H9 (cell line): ENCODE measurements around the gene SPINT2. TPM values are rescaled to one million over a fixed set of nuclear protein-coding genes. Genes with fewer than 3 reads are reported as not detected.

Experiments used
- DNase-seq: peaks from one replicate; pipeline ENCODE4 v3.0.0-alpha.2; 2017
- H2AFZ ChIP-seq: one replicate; pipeline ENCODE4 v1.6.1; 2013; ENCODE audit warnings: mild to moderate bottlenecking, low read length, control low read depth, moderate library complexity
- H2AK5ac ChIP-seq: 2 replicates; pipeline ENCODE4 v1.6.1; 2013; ENCODE audit warnings: low read length, control low read depth, mixed read lengths; ENCODE audit not compliant: insufficient read length
- H2BK120ac ChIP-seq: one replicate; pipeline ENCODE4 v1.6.1; 2013; ENCODE audit warnings: low read depth, mild to moderate bottlenecking, low read length, control low read depth, inconsistent platforms; ENCODE audit not compliant: poor library complexity, severe bottlenecking
- H2BK12ac ChIP-seq: 2 replicates; pipeline ENCODE4 v1.6.1; 2013; ENCODE audit warnings: low read length, control low read depth, mixed read lengths, low read depth; ENCODE audit not compliant: insufficient read length
- H2BK15ac ChIP-seq: 2 replicates; pipeline ENCODE4 v1.6.1; 2013; ENCODE audit warnings: low read depth, low read length, control low read depth
- H2BK20ac ChIP-seq: one replicate; pipeline ENCODE4 v1.6.1; 2013; ENCODE audit warnings: low read depth, mild to moderate bottlenecking, low read length, control low read depth, inconsistent platforms; ENCODE audit not compliant: poor library complexity, severe bottlenecking
- H2BK5ac ChIP-seq: 2 replicates; pipeline ENCODE4 v1.6.1; 2013; ENCODE audit warnings: low read length, control low read depth, mixed read lengths; ENCODE audit not compliant: insufficient read length
- H3K14ac ChIP-seq: 2 replicates; pipeline ENCODE4 v1.6.1; 2013; ENCODE audit warnings: low read length, control low read depth; ENCODE audit not compliant: insufficient read depth
- H3K18ac ChIP-seq: 2 replicates; pipeline ENCODE4 v1.6.1; 2013; ENCODE audit warnings: low read depth, mild to moderate bottlenecking, mixed read lengths, low read length, control low read depth; ENCODE audit not compliant: insufficient read length
- H3K23ac ChIP-seq: 2 replicates; pipeline ENCODE4 v1.6.1; 2013; ENCODE audit warnings: low read length, control low read depth, mixed read lengths, low read depth; ENCODE audit not compliant: insufficient read length
- H3K23me2 ChIP-seq: 2 replicates; pipeline ENCODE4 v1.6.1; 2013; ENCODE audit warnings: low read depth, mild to moderate bottlenecking, mixed read lengths, low read length, control low read depth; ENCODE audit not compliant: insufficient read length, poor library complexity, severe bottlenecking
- H3K27ac ChIP-seq: 2 replicates; pipeline ENCODE4 v1.5.1; 2013; ENCODE audit warnings: low read length, control low read depth, mixed read lengths, low read depth; ENCODE audit not compliant: insufficient read length
- H3K27me3 ChIP-seq: 2 replicates; pipeline ENCODE4 v1.6.1; 2013; ENCODE audit warnings: low read length, control low read depth, inconsistent platforms; ENCODE audit not compliant: insufficient read depth
- H3K4ac ChIP-seq: 2 replicates; pipeline ENCODE4 v1.6.1; 2013; ENCODE audit warnings: low read depth, mild to moderate bottlenecking, control low read depth, inconsistent platforms, low read length, moderate library complexity
- H3K4me1 ChIP-seq: 2 replicates; pipeline ENCODE4 v1.6.1; 2013; ENCODE audit warnings: low read length, control low read depth, inconsistent platforms; ENCODE audit not compliant: insufficient read depth
- H3K4me2 ChIP-seq: 2 replicates; pipeline ENCODE4 v1.6.1; 2013; ENCODE audit warnings: low read length, control low read depth, mixed read lengths; ENCODE audit not compliant: insufficient read length, insufficient read depth
- H3K56ac ChIP-seq: 2 replicates; pipeline ENCODE4 v1.6.1; 2013; ENCODE audit warnings: low read depth, mild to moderate bottlenecking, mixed read lengths, low read length, control low read depth; ENCODE audit not compliant: insufficient read length
- H3K79me1 ChIP-seq: 2 replicates; pipeline ENCODE4 v1.6.1; 2013; ENCODE audit warnings: low read depth, mild to moderate bottlenecking, moderate library complexity, low read length, control low read depth, inconsistent platforms; ENCODE audit not compliant: insufficient read depth, poor library complexity, severe bottlenecking
- H3K79me2 ChIP-seq: 2 replicates; pipeline ENCODE4 v1.6.1; 2013; ENCODE audit warnings: low read length, control low read depth, inconsistent platforms; ENCODE audit not compliant: insufficient read depth
- H3K9ac ChIP-seq: 2 replicates; pipeline ENCODE4 v1.6.1; 2013; ENCODE audit warnings: low read length, control low read depth, mixed read lengths; ENCODE audit not compliant: insufficient read length; ENCODE audit errors: extremely low read depth
- H3K9me3 ChIP-seq: one replicate; pipeline ENCODE4 v1.6.1; 2013; ENCODE audit warnings: low read depth, low read length, inconsistent platforms; ENCODE audit not compliant: control insufficient read depth
- H3T11ph ChIP-seq: one replicate; pipeline ENCODE4 v1.6.1; 2013; ENCODE audit warnings: mild to moderate bottlenecking, low read length, control low read depth, inconsistent platforms
- H4K20me1 ChIP-seq: one replicate; pipeline ENCODE4 v1.6.1; 2013; ENCODE audit not compliant: control insufficient read depth, insufficient read length, insufficient read depth
- H4K5ac ChIP-seq: 2 replicates; pipeline ENCODE4 v1.6.1; 2013; ENCODE audit warnings: low read depth, mild to moderate bottlenecking, mixed read lengths, low read length, control low read depth; ENCODE audit not compliant: insufficient read length
- H4K8ac ChIP-seq: replicated peaks from 2 replicates; pipeline ENCODE4 v1.6.1; 2013; ENCODE audit warnings: low read length, control low read depth, mixed read lengths, low read depth; ENCODE audit not compliant: insufficient read length
- H4K91ac ChIP-seq: 2 replicates; pipeline ENCODE4 v1.6.1; 2013; ENCODE audit warnings: low read depth, mild to moderate bottlenecking, moderate library complexity, mixed read lengths, low read length, control low read depth; ENCODE audit not compliant: insufficient read length
- H3K27ac Mint-ChIP-seq, 3 experiments: 2 replicates in 2 of 3; 3 replicates in 1 of 3; pipeline ENCODE4 v1.8.0; 2020 to 2021; ENCODE audit warnings: mixed read lengths in 3 of 3, mild to moderate bottlenecking in 1 of 3, moderate library complexity in 1 of 3
- H3K27me3 Mint-ChIP-seq: 2 replicates; pipeline ENCODE4 v1.8.0; 2021; ENCODE audit warnings: low read depth, mild to moderate bottlenecking, moderate library complexity, mixed read lengths
- H3K36me3 Mint-ChIP-seq, 3 experiments: 2 replicates in 2 of 3; 3 replicates in 1 of 3; pipeline ENCODE4 v1.8.0; 2020 to 2021; ENCODE audit warnings: low read depth in 3 of 3, mixed read lengths in 3 of 3; ENCODE audit not compliant: insufficient read depth in 1 of 3
- H3K4me1 Mint-ChIP-seq, 2 experiments: 2 replicates each; pipeline ENCODE4 v1.8.0; 2020; ENCODE audit warnings: mixed read lengths in 2 of 2
- H3K4me3 Mint-ChIP-seq, 2 experiments: 2 replicates in 1 of 2; 3 replicates in 1 of 2; pipeline ENCODE4 v1.8.0; 2020 to 2021; ENCODE audit warnings: mild to moderate bottlenecking in 2 of 2, mixed read lengths in 2 of 2, moderate library complexity in 1 of 2
- H3K9me3 Mint-ChIP-seq, 2 experiments: 2 replicates in 1 of 2; 3 replicates in 1 of 2; pipeline ENCODE4 v1.8.0; 2020; ENCODE audit warnings: mild to moderate bottlenecking in 2 of 2, mixed read lengths in 2 of 2, moderate library complexity in 1 of 2
- CTCF ChIP-seq: fragments of 200-600 bp; sonication (generic); conservative IDR thresholded peaks from 3 replicates; pipeline ENCODE4 v1.8.0; 2021; ENCODE audit warnings: antibody characterized with exemption, mild to moderate bottlenecking
- WGBS: extraction: QIAGEN DNeasy Blood & Tissue Kit; methylation state at CpG from one replicate; pipeline ENCODE4 v1.1.7; 2013; ENCODE audit warnings: missing lambda C conversion rate, low lambda C conversion rate, mixed read lengths; ENCODE audit not compliant: insufficient read length; ENCODE audit errors: extremely low coverage; 5-methylcytosine and 5-hydroxymethylcytosine counted together
- total RNA-seq: library from RNA; stranded (reverse); gene quantifications from 2 replicates; pipeline ENCODE4 v1.2.1, GENCODE V29; 2021

The SPINT2 gene
- total RNA-seq, 1 experiment from 2014 or later: 283 TPM

- Histone ChIP-seq H3T11ph (no peak overlapping the region), H2AFZ (no peak overlapping the region), H3K9me3 (no peaks in the 10 kb centered on the region), H2BK5ac (no peak overlapping the region), H3K9ac (no peak overlapping the region), H2AK5ac (no peak overlapping the region), H3K27ac (no peak overlapping the region), H3K79me1 (no peaks in the 10 kb centered on the region), H3K23me2 (no peaks in the 10 kb centered on the region), H3K4me1 (no peaks in the 10 kb centered on the region), H2BK15ac (no peak overlapping the region), H2BK120ac (no peak overlapping the region), H4K8ac (no peak overlapping the region), H3K27me3 (no peaks in the 10 kb centered on the region), H2BK12ac (no peak overlapping the region), H3K23ac (no peak overlapping the region), H4K5ac (no peak overlapping the region), H3K79me2 (no peaks in the 10 kb centered on the region), H4K91ac (no peak overlapping the region), H3K18ac (no peak overlapping the region), H3K56ac (no peak overlapping the region), H3K14ac (no peak overlapping the region), H3K4ac (no peak overlapping the region), H2BK20ac (no peak overlapping the region), H4K20me1 (no peaks in the 10 kb centered on the region), H3K4me2 (no peak overlapping the region)
- no peak for DNase-seq
- Mint-ChIP-seq H3K36me3 (peaks cover 5 to 16% (median 13%) of the 10 kb centered on the region in 3 experiments; a peak in 6 of 7 replicates), H3K9me3 (no peaks in the 10 kb centered on the region), H3K27ac (peak overlapping the region in 1 of 3 experiments; percentile 48; a peak in 1 of 7 replicates), H3K4me3 (no peak overlapping the region), H3K4me1 (peaks cover 1 to 2% of the 10 kb centered on the region in 2 experiments), H3K27me3 (peaks cover 2% of the 10 kb centered on the region)
- no CpG with 5 or more reads among the region's 22 CpGs for WGBS
- TF ChIP-seq CTCF: no peak
These were observed 62.2 kb downstream of the SPINT2 start for GRCh38 chr19:38326591-38326990.
